Measurements from ENCODE around the gene IRF7. TPM values are rescaled to one million over a fixed set of nuclear protein-coding genes. Genes with fewer than 3 reads are reported as not detected.

The IRF7 gene
- total RNA-seq, 1 experiment from 2014 or later: 15.2 TPM

DNA sequence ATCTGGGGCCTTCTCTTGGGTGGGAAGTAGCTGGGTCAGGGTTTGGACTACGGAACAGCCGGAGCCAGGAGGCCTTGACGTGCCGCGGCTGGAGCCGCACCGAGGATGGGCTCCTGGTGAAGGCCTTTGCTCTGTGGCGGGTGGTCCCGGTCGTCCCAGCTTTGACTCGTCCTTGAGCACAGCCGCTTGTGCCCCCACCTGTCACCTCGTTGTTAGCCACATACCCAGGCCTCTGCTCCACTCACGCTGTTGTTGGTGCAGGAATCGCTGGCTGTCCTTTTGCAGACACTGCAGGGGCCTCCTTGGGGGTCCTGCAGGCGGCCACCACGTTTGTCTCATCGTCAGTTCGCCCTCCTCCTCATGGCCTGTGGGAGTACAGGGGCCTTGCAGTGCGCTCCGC lies 22.4 kb downstream of the IRF7 start:
- TF ChIP-seq POLR2A (IDR thresholded peaks at IDR 0.05; ENCODE audit: borderline replicate concordance, extremely low read depth, insufficient read depth, insufficient read length) (no peak), POLR2AphosphoS5 (IDR thresholded peaks at IDR 0.05; ENCODE audit: low read depth, low read length) (no peak), JUND (IDR thresholded peaks at IDR 0.05) (no peak), RAD21 (IDR thresholded peaks at IDR 0.05; ENCODE audit: low read depth) (no peak), ELF1 (IDR thresholded peaks at IDR 0.05; ENCODE audit: borderline replicate concordance, low read depth) (no peak), SP1 (IDR thresholded peaks at IDR 0.05; ENCODE audit: low read depth) (no peak)
- TF ChIP-seq, protein P1, sequence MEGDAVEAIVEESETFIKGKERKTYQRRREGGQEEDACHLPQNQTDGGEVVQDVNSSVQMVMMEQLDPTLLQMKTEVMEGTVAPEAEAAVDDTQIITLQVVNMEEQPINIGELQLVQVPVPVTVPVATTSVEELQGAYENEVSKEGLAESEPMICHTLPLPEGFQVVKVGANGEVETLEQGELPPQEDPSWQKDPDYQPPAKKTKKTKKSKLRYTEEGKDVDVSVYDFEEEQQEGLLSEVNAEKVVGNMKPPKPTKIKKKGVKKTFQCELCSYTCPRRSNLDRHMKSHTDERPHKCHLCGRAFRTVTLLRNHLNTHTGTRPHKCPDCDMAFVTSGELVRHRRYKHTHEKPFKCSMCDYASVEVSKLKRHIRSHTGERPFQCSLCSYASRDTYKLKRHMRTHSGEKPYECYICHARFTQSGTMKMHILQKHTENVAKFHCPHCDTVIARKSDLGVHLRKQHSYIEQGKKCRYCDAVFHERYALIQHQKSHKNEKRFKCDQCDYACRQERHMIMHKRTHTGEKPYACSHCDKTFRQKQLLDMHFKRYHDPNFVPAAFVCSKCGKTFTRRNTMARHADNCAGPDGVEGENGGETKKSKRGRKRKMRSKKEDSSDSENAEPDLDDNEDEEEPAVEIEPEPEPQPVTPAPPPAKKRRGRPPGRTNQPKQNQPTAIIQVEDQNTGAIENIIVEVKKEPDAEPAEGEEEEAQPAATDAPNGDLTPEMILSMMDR (IDR thresholded peaks at IDR 0.05 in 2 of 3, conservative IDR thresholded peaks at IDR 0.05 in 1 of 3; ENCODE audit: borderline replicate concordance in 1 of 3, insufficient read depth in 1 of 3, low read depth in 2 of 3, low read length in 2 of 3): no peak
- Histone ChIP-seq H3K4me1 (ENCODE audit: control insufficient read depth in 1 of 2, insufficient read depth in 2 of 2, low read length in 2 of 2) (peaks cover 0 to 8% of the 10 kb centered on the region in 2 experiments; a peak in 2 of 4 replicates), H3K79me2 (ENCODE audit: insufficient read depth, low read length) (peaks cover 84% of the 10 kb centered on the region), H3K9ac (ENCODE audit: low read length) (no peak overlapping the region), H3K9me3 (ENCODE audit: control insufficient read depth in 1 of 2, insufficient read depth in 1 of 2, low read depth in 1 of 2, low read length in 2 of 2) (no peaks in the 10 kb centered on the region), H3K9me2 (ENCODE audit: insufficient read depth) (no peaks in the 10 kb centered on the region), H4K20me1 (ENCODE audit: insufficient read depth) (no peaks in the 10 kb centered on the region), H3K4me3 (replicated peaks in 1 of 2; ENCODE audit: low read depth in 1 of 2, low read length in 2 of 2) (no peak overlapping the region), H3K27me3 (ENCODE audit: insufficient read depth, low read length) (no peaks in the 10 kb centered on the region), H3K36me3 (ENCODE audit: control insufficient read depth in 1 of 2, insufficient read depth in 2 of 2, low read length in 2 of 2) (peaks cover 66 to 68% of the 10 kb centered on the region in 2 experiments), H3K27ac (ENCODE audit: low read depth, low read length) (no peak overlapping the region), H3K4me2 (ENCODE audit: low read length) (no peak overlapping the region), H2AFZ (ENCODE audit: low read depth, low read length, poor library complexity, severe bottlenecking) (no peak overlapping the region)
- DNase-seq (ENCODE audit: low read depth, low spot score): no peak
- ATAC-seq: no peak
- intact Hi-C loops (cut with micrococcal nuclease): no loop called here
- no TSS peak for BruUV-seq (replicated peaks)
- ChIA-PET CTCF (no interaction called here), RAD21 (ENCODE audit: low non-redundant PET in 1 of 2, low total read pairs in 2 of 2, uncharacterized antibody in 2 of 2, unreplicated experiment in 2 of 2) (no interaction called here), POLR2A (no interaction called here)

- Histone ChIP-seq H3K9me3 (ENCODE audit: control insufficient read depth in 1 of 2, insufficient read depth in 1 of 2, low read depth in 1 of 2, low read length in 2 of 2) (no peaks in the 10 kb centered on the region), H3K9ac (ENCODE audit: low read length) (no peak overlapping the region), H4K20me1 (ENCODE audit: insufficient read depth) (no peaks in the 10 kb centered on the region), H3K79me2 (ENCODE audit: insufficient read depth, low read length) (peaks cover 84% of the 10 kb centered on the region), H3K4me1 (ENCODE audit: control insufficient read depth in 1 of 2, insufficient read depth in 2 of 2, low read length in 2 of 2) (peaks cover 0 to 8% of the 10 kb centered on the region in 2 experiments; a peak in 2 of 4 replicates), H3K36me3 (ENCODE audit: control insufficient read depth in 1 of 2, insufficient read depth in 2 of 2, low read length in 2 of 2) (peaks cover 66 to 67% of the 10 kb centered on the region in 2 experiments), H2AFZ (ENCODE audit: low read depth, low read length, poor library complexity, severe bottlenecking) (no peak overlapping the region), H3K27ac (ENCODE audit: low read depth, low read length) (no peak overlapping the region), H3K9me2 (ENCODE audit: insufficient read depth) (no peaks in the 10 kb centered on the region), H3K27me3 (ENCODE audit: insufficient read depth, low read length) (no peaks in the 10 kb centered on the region), H3K4me3 (replicated peaks in 1 of 2; ENCODE audit: low read depth in 1 of 2, low read length in 2 of 2) (no peak overlapping the region), H3K4me2 (ENCODE audit: low read length) (no peak overlapping the region)
- RAD21 ChIA-PET (ENCODE audit: low non-redundant PET in 1 of 2, low total read pairs in 2 of 2, uncharacterized antibody in 2 of 2, unreplicated experiment in 2 of 2): no interaction called here
- ATAC-seq (no peak), DNase-seq (ENCODE audit: low read depth, low spot score) (no peak)
- CTCF ChIA-PET: no interaction called here
- BruUV-seq (replicated peaks): no TSS peak
- TF ChIP-seq ELF1 (IDR thresholded peaks at IDR 0.05; ENCODE audit: borderline replicate concordance, low read depth): no peak
- TF ChIP-seq JUND (IDR thresholded peaks at IDR 0.05): no peak
- TF ChIP-seq, protein P2, sequence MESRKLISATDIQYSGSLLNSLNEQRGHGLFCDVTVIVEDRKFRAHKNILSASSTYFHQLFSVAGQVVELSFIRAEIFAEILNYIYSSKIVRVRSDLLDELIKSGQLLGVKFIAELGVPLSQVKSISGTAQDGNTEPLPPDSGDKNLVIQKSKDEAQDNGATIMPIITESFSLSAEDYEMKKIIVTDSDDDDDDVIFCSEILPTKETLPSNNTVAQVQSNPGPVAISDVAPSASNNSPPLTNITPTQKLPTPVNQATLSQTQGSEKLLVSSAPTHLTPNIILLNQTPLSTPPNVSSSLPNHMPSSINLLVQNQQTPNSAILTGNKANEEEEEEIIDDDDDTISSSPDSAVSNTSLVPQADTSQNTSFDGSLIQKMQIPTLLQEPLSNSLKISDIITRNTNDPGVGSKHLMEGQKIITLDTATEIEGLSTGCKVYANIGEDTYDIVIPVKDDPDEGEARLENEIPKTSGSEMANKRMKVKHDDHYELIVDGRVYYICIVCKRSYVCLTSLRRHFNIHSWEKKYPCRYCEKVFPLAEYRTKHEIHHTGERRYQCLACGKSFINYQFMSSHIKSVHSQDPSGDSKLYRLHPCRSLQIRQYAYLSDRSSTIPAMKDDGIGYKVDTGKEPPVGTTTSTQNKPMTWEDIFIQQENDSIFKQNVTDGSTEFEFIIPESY (IDR thresholded peaks at IDR 0.05; ENCODE audit: extremely low read depth, insufficient replicate concordance, low read length): no peak
- TF ChIP-seq CEBPB (IDR thresholded peaks at IDR 0.05; ENCODE audit: low read depth): no peak
- no peak for TF ChIP-seq FOSL1 (IDR thresholded peaks at IDR 0.05; ENCODE audit: low read depth)
- no peak for TF ChIP-seq SRF (IDR thresholded peaks at IDR 0.05; ENCODE audit: low read depth)
- TF ChIP-seq EZH2phosphoT487 (IDR thresholded peaks at IDR 0.05; ENCODE audit: borderline replicate concordance): no peak
- no peak for TF ChIP-seq SIN3A (IDR thresholded peaks at IDR 0.05; ENCODE audit: low read depth)
- TF ChIP-seq YY1 (IDR thresholded peaks at IDR 0.05; ENCODE audit: extremely low read depth, insufficient replicate concordance, low read depth, low read length): no peak
- TF ChIP-seq, protein P1 (IDR thresholded peaks at IDR 0.05 in 2 of 3, conservative IDR thresholded peaks at IDR 0.05 in 1 of 3; ENCODE audit: borderline replicate concordance in 1 of 3, insufficient read depth in 1 of 3, low read depth in 2 of 3, low read length in 2 of 3): no peak
- POLR2A ChIA-PET: no interaction called here
- intact Hi-C loops (cut with micrococcal nuclease): no loop called here
These were observed 22.8 kb downstream of the IRF7 start for GRCh38 chr11:592918-593317.
